Measurements from ENCODE around the gene C17orf78. TPM values are rescaled to one million over a fixed set of nuclear protein-coding genes. Genes with fewer than 3 reads are reported as not detected.
"Not testable (repeated sequence)": the region's sequence is repeated elsewhere in the genome, so short reads cannot be mapped to it uniquely, and the experiment has no call there.

The C17orf78 gene
- polyA plus RNA-seq, 1 experiment: not detected

GRCh38 chr17:37342589-37342988, 33.2 kb upstream of the C17orf78 start:
- Histone ChIP-seq H3K27me3 (ENCODE audit: control insufficient read depth, insufficient read depth, low read length) (no peaks in the 10 kb centered on the region), H3K9me3 (ENCODE audit: control insufficient read depth, insufficient read depth, low read length) (peaks cover 7% of the 10 kb centered on the region; the same call in 1 of the 2 replicates), H3K27ac (ENCODE audit: low read depth, low read length) (no peak overlapping the region), H3K4me3 (ENCODE audit: low read depth, low read length) (no peak overlapping the region)
- TF ChIP-seq CTCF (IDR thresholded peaks at IDR 0.05; ENCODE audit: low read depth, low read length): no peak
- no peak for DNase-seq (ENCODE audit: low read depth, low spot score)
- ChIA-PET CTCF (interaction anchor here (0.6 to 1.5 kb wide), 3 partner anchors 10 to 31 kb away, joined by 4 to 6 read pairs (median 5); no protein-coding TSS in a partner anchor), POLR2A (interaction anchor here (0.6 kb wide), 1 partner anchor 266 kb away, joined by 4 read pairs; no protein-coding TSS in a partner anchor)

- Histone ChIP-seq H3K4me3 (ENCODE audit: low read depth, low read length) (no peak overlapping the region), H3K27ac (ENCODE audit: low read depth, low read length) (no peak overlapping the region), H3K9me3 (ENCODE audit: control insufficient read depth, insufficient read depth, low read length) (peaks cover 7% of the 10 kb centered on the region; the same call in 1 of the 2 replicates), H3K27me3 (ENCODE audit: control insufficient read depth, insufficient read depth, low read length) (no peaks in the 10 kb centered on the region)
- no peak for TF ChIP-seq CTCF (IDR thresholded peaks at IDR 0.05; ENCODE audit: low read depth, low read length)
- ChIA-PET POLR2A (no interaction called here), CTCF (no interaction called here)
- no peak for DNase-seq (ENCODE audit: low read depth, low spot score)
Measured at GRCh38 chr17:37344519-37344918, 31.3 kb upstream of the C17orf78 start.

- POLR2A ChIA-PET; H3K9me3 ChIP-seq (ENCODE audit: control insufficient read depth, insufficient read depth, low read length); H3K27me3 ChIP-seq (ENCODE audit: control insufficient read depth, insufficient read depth, low read length); H3K4me3 ChIP-seq (ENCODE audit: low read depth, low read length); H3K27ac ChIP-seq (ENCODE audit: low read depth, low read length); DNase-seq (ENCODE audit: low read depth, low spot score): not testable (repeated sequence)
- CTCF ChIA-PET: interaction anchor here (1.9 kb wide), 1 partner anchor 27 kb away, joined by 5 read pairs; no protein-coding TSS in a partner anchor
Measured at GRCh38 chr17:37346863-37347402, 28.9 kb upstream of the C17orf78 start.

GRCh38 chr17:37356796-37357569, 18.8 kb upstream of the C17orf78 start:
- CTCF ChIA-PET; DNase-seq (ENCODE audit: low read depth, low spot score); H3K4me3 ChIP-seq (ENCODE audit: low read depth, low read length); H3K9me3 ChIP-seq (ENCODE audit: control insufficient read depth, insufficient read depth, low read length); H3K27me3 ChIP-seq (ENCODE audit: control insufficient read depth, insufficient read depth, low read length); POLR2A ChIA-PET; H3K27ac ChIP-seq (ENCODE audit: low read depth, low read length): not testable (repeated sequence)

GRCh38 chr17:37358098-37358829, 17.5 kb upstream of the C17orf78 start:
- no peak for DNase-seq (ENCODE audit: low read depth, low spot score)
- CTCF ChIA-PET: interaction anchor here (0.5 to 4.7 kb wide), 4 partner anchors 10 to 26 kb away, joined by 4 to 51 read pairs (median 5); no protein-coding TSS in a partner anchor
- POLR2A ChIA-PET: interaction anchor here (0.6 to 1.6 kb wide), 7 partner anchors 9 to 85 kb away, joined by 3 to 6 read pairs (median 3); no protein-coding TSS in a partner anchor

More at GRCh38 chr17:37358098-37358829, 17.5 kb upstream of the C17orf78 start:
- Histone ChIP-seq H3K4me3 (ENCODE audit: low read depth, low read length) (peak overlapping the region; percentile 78), H3K27me3 (ENCODE audit: control insufficient read depth, insufficient read depth, low read length) (no peaks in the 10 kb centered on the region), H3K9me3 (ENCODE audit: control insufficient read depth, insufficient read depth, low read length) (no peaks in the 10 kb centered on the region; the same call in 1 of the 2 replicates), H3K27ac (ENCODE audit: low read depth, low read length) (peak overlapping the region; percentile 57)
- TF ChIP-seq CTCF (IDR thresholded peaks at IDR 0.05; ENCODE audit: low read depth, low read length): no peak
